ENCODE results near the gene FXYD3.

- TF ChIP-seq, protein P1, sequence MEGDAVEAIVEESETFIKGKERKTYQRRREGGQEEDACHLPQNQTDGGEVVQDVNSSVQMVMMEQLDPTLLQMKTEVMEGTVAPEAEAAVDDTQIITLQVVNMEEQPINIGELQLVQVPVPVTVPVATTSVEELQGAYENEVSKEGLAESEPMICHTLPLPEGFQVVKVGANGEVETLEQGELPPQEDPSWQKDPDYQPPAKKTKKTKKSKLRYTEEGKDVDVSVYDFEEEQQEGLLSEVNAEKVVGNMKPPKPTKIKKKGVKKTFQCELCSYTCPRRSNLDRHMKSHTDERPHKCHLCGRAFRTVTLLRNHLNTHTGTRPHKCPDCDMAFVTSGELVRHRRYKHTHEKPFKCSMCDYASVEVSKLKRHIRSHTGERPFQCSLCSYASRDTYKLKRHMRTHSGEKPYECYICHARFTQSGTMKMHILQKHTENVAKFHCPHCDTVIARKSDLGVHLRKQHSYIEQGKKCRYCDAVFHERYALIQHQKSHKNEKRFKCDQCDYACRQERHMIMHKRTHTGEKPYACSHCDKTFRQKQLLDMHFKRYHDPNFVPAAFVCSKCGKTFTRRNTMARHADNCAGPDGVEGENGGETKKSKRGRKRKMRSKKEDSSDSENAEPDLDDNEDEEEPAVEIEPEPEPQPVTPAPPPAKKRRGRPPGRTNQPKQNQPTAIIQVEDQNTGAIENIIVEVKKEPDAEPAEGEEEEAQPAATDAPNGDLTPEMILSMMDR (IDR thresholded peaks at IDR 0.05): no peak
- no peak for TF ChIP-seq POLR2A (IDR thresholded peaks at IDR 0.05)
Measured at GRCh38 chr19:35073516-35073915, 42.1 kb upstream of the FXYD3 start.

Data from prostate gland (tissue), 2 donors.